Measurements from ENCODE around the gene HIF3A.

HIF3A gene

DNA sequence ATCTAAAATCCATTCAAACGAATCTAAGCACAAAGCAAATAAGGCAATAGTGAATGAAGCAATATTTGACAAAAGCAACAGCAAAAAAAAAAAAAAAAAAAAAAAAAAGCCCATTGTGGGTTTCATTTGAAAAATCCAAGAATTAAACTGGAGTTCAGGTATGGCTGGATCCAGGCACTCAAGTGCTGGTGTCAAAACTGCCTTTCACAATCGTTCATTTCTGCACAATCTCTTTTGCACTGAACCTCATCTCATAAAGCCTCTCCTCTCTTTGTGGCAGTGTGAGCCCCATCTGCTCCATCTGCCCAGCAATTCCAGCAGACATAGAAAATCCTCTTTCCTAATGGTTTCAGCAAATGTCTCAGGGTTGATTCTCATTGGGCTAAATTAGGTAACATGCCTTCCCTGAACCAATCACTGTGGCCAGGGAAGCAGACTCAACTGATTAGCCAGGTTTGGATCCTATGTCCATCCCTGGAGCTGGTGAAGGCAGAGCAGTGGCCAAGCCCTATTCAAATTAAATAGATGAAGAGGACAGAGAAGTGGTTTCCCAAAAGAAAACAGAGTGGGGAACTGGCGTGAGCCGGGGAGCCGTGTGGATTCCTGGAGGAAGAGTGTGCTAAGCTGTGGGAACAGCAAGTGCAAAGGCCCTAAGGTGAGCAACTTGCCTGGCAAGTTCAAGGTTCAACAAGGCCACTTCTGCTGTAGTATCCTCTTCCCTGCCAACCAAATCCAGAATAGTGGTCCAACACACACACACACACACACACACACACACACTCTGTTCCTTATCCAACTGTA, 1.2 kb upstream of the HIF3A start:
- TF ChIP-seq, protein P1, sequence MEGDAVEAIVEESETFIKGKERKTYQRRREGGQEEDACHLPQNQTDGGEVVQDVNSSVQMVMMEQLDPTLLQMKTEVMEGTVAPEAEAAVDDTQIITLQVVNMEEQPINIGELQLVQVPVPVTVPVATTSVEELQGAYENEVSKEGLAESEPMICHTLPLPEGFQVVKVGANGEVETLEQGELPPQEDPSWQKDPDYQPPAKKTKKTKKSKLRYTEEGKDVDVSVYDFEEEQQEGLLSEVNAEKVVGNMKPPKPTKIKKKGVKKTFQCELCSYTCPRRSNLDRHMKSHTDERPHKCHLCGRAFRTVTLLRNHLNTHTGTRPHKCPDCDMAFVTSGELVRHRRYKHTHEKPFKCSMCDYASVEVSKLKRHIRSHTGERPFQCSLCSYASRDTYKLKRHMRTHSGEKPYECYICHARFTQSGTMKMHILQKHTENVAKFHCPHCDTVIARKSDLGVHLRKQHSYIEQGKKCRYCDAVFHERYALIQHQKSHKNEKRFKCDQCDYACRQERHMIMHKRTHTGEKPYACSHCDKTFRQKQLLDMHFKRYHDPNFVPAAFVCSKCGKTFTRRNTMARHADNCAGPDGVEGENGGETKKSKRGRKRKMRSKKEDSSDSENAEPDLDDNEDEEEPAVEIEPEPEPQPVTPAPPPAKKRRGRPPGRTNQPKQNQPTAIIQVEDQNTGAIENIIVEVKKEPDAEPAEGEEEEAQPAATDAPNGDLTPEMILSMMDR (conservative IDR thresholded peaks at IDR 0.05; ENCODE audit: low read length), result no peak
- DNase-seq (ENCODE audit: low read depth), result no peak
- no peak overlapping the region for H3K4me3 ChIP-seq (ENCODE audit: low read length)

DNA sequence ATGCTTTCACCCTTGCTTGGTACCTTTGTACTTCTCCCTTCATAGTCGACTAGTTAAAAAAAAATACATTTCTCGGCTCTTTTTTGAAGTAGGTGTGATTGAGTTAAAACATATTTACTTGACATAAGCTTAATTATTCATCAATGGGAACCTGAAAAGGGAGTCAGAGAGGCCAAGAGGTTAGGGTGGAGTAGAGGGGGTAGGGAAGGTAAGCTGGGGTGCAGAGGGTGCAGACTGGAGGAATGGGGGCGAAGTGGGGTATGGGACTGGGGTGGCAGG, 701 bp upstream of the HIF3A start:
- DNase-seq (ENCODE audit: low read depth), result no peak
- TF ChIP-seq, protein P1 (conservative IDR thresholded peaks at IDR 0.05; ENCODE audit: low read length), result no peak
- no peak overlapping the region for H3K4me3 ChIP-seq (ENCODE audit: low read length)

DNA sequence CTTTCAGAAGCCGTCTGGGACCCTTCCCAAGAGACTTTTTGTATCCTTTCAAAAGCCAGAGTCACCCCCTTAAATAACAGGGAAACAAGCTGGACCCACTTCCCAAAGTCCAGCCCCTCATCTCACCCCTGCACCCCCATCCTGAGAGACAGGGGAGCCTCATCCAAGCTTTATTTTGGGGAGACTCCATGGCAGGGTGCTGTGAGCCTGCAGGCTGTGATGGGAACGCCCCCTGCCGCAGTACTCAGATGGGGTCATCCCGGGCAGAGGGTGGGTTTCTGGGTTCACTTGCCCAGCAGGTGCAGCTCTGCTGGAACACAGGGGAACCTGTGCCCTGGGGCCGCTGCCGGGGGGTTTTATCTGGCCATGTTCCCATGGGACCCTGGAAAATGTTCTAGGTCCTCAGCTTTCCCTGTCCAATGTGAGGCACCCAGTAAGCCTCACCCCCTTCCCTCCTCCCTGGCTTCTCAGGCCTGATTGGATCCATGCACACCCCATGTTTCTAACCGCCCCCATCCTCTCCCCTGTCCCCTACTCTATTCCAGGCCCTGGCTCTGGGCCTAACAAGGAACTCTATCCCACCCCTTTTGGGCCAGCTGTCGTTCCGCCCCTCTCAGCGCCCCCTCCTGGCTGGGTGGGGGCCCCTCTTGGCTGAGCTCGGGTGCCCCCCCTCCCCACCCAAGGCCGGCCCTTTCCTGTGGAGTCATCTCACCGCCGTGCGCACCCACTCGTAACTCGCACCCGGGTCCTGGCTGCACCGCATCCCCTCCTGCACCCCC, 1.0 kb downstream of the HIF3A start:
- H3K4me3 ChIP-seq (ENCODE audit: low read length), result no peak overlapping the region
- no peak for DNase-seq (ENCODE audit: low read depth)
- TF ChIP-seq, protein P1 (conservative IDR thresholded peaks at IDR 0.05; ENCODE audit: low read length), result no peak

DNA sequence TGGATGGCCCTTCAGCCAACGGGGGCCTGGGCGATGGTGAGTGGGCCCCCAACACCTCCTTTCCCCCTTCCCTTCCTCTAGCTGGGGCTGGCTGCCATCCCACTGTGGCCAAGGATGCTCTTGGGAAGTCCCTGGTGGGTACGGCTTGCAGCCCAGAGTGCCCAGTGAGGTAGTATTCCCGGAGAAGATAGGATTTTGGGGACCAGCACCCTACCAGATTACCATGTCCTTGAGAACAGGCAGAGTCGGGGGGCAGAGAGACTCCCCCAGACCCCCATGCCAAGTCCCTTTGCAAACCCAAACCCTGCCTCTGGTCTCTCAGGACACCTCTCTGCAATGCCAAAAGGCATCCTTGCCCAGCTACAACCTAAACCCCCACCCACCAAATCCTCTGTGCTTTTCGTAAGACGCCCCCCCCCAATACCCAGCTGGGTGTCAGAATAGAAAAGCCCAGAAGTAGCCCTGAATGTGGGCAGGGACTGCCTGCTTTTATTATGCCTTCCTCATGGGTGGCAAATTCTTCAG, 1.7 kb downstream of the HIF3A start:
- no peak overlapping the region for H3K4me3 ChIP-seq (ENCODE audit: low read length)
- TF ChIP-seq, protein P1 (conservative IDR thresholded peaks at IDR 0.05; ENCODE audit: low read length), result no peak
- no peak for DNase-seq (ENCODE audit: low read depth)

DNA sequence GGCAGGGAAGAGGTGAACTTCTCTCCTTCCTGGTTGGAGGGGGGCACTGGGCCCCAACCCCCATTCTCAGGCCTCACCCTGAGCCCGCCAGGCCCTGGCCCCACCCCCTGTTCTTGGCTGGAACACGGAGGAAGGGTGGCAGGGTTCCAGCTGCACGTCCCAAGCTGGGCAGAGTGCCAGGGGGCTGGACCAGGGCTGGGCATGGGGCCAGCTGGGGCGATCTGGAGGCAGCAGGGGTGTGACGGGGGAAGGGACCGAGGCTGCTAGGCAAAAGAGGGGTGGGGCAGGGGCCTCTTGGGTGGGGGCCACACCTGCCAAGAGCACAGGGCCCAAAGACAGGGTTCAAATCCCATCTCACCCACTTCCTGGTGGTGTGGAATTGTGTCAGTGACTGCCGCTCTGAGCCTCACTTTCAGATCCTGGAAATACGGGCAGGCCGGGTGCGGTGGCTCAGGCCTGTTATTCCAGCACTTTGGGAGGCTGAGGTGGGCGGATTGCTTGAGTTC, 2.2 kb downstream of the HIF3A start:
- H3K4me3 ChIP-seq (ENCODE audit: low read length), result no peak overlapping the region
- TF ChIP-seq, protein P1 (conservative IDR thresholded peaks at IDR 0.05; ENCODE audit: low read length), result no peak
- DNase-seq (ENCODE audit: low read depth), result peak; percentile 57

DNA sequence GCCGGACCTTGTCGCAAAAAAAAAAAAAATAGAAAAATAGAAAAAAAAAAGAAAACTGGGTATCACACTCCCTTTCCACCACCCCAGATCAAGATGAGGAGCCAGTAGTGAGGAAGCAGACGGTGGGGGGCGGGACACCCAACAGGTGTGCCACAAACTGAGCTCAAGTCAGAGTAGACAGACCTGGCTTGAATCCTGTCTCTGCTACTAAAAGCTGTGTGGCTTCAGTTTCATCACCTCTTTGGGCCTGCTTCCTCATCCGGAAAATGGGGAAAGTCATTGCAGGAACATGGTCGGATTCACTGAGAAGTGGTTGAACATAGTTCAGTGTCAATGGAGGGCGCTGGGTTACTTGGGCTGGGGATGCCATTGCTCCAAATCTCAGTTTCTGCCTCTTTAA, 2.9 kb downstream of the HIF3A start:
- no peak for DNase-seq (ENCODE audit: low read depth)
- no peak overlapping the region for H3K4me3 ChIP-seq (ENCODE audit: low read length)
- TF ChIP-seq, protein P1 (conservative IDR thresholded peaks at IDR 0.05; ENCODE audit: low read length), result no peak
